Activated CD8-positive, alpha-beta T cell treated with anti-CD3 and anti-CD28 coated beads for 36 hours (primary cell): Measurements from ENCODE around the gene ARHGAP22. TPM values are rescaled to one million over a fixed set of nuclear protein-coding genes. Genes with fewer than 3 reads are reported as not detected.

ENCODE experiments used
- ATAC-seq: fragments of 200-7000 bp; cut with Tn5 transposase; one replicate; pipeline ENCODE4 v1.10.0; 2021; ENCODE audit warnings: mild to moderate bottlenecking, moderate library complexity
- CTCF ChIA-PET: fragments of 350-600 bp; sonication (Branson Sonifier 250); formaldehyde crosslinking; loops from one replicate; lab custom pipeline; 2021; ENCODE audit warnings: antibody characterized with exemption; lab: Charles Lee
- POLR2A ChIA-PET: fragments of 350-600 bp; sonication (Branson Sonifier 250); formaldehyde crosslinking; loops from one replicate; lab custom pipeline; 2021; ENCODE audit warnings: antibody characterized with exemption; lab: Charles Lee
- DNase-seq: peaks from one replicate; pipeline ENCODE4 v3.0.0-alpha.2; 2020
- H3K27ac Mint-ChIP-seq: one replicate; pipeline ENCODE4 v1.8.0; 2021; ENCODE audit warnings: mild to moderate bottlenecking, mixed read lengths
- H3K27me3 Mint-ChIP-seq: one replicate; pipeline ENCODE4 v1.8.0; 2021; ENCODE audit warnings: mixed read lengths
- H3K36me3 Mint-ChIP-seq: one replicate; pipeline ENCODE4 v1.8.0; 2021; ENCODE audit warnings: low read depth, mixed read lengths
- H3K4me1 Mint-ChIP-seq: one replicate; pipeline ENCODE4 v1.8.0; 2021; ENCODE audit warnings: low read depth, mixed read lengths
- H3K4me3 Mint-ChIP-seq: one replicate; pipeline ENCODE4 v1.8.0; 2021; ENCODE audit warnings: mild to moderate bottlenecking, moderate library complexity, mixed read lengths
- H3K9me3 Mint-ChIP-seq: one replicate; pipeline ENCODE4 v1.8.0; 2021; ENCODE audit warnings: mixed read lengths
- intact Hi-C: fragments of 100-400 bp; cut with micrococcal nuclease; formaldehyde crosslinking; loops from one replicate; pipeline ENCODE4 v1.10.0; 2022
- total RNA-seq, 2 experiments: library from RNA; stranded (reverse); gene quantifications; one replicate each; pipeline ENCODE4 v1.2.3, GENCODE V29; 2021
- TF ChIP-seq, protein P1 (sequence below): fragments of 200-600 bp; IDR thresholded peaks from one replicate; pipeline ENCODE4 v1.8.0; 2022; ENCODE audit warnings: antibody characterized with exemption, mild to moderate bottlenecking

ARHGAP22 gene
- total RNA-seq, 2 experiments from 2014 or later = not detected

DNA sequence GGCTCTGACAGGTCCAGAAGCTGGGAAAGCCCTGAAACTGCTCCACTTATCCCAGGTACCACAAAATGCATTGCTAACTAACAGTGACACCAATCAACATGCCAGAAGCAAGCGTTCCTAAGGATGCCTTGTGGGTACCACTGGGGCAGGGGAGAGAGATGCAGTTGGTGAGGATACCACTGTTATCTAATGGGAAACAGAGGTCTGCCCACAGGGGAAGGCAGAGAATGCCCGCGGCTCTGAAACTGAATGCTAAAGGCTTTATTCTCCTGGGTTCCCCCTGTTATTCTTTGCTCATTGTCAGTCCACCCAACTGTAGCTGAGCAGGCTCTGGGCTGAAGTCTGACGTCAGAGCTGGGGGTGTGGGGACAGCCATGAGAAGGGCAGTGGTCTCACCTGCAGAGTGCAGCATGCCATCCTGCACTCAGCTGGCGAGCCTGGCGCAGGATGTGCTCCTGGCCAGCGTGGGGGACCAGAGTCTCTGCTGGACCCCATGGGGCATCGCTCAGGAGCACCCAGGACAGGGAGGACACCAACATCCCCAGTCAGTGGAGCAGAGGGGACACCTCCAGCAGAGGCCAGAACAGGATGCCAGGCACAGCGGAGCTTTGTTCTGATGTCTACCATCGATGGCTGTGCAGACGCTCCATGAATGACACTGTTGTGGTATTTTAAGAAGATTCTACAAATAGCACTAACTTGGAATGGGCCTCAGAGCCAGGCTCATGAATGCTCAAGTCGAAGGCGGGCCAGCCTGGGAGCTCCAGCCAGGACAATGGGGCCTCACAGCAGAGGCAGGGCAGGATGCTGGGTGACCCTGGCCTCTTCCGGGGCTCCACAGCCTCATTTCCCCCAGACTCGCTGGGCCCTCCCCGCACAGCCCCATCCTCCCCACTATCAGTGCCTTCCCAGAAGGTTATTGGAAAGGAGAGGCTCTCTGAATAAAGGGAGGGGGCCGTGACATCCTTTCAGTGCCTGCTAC lies 95.8 kb downstream of the ARHGAP22 start:
- CTCF ChIA-PET = interaction anchor here (0.9 to 1.1 kb wide), 2 partner anchors 145 to 147 kb away, joined by 4 to 5 read pairs; no protein-coding TSS in a partner anchor
- intact Hi-C loops = loop anchor here (10.0 kb wide), 1 partner anchor 144 kb away; no protein-coding TSS in a partner anchor
- ATAC-seq (no peak), DNase-seq (no peak)
- peaks cover 1% of the 10 kb centered on the region for H3K27me3 Mint-ChIP-seq
- POLR2A ChIA-PET = no interaction called here
- no peak overlapping the region for H3K4me3 Mint-ChIP-seq
- H3K9me3 Mint-ChIP-seq = peaks cover 2% of the 10 kb centered on the region
- no peak overlapping the region for H3K27ac Mint-ChIP-seq
- H3K36me3 Mint-ChIP-seq = no peaks in the 10 kb centered on the region
- no peaks in the 10 kb centered on the region for H3K4me1 Mint-ChIP-seq
- TF ChIP-seq, protein P1, sequence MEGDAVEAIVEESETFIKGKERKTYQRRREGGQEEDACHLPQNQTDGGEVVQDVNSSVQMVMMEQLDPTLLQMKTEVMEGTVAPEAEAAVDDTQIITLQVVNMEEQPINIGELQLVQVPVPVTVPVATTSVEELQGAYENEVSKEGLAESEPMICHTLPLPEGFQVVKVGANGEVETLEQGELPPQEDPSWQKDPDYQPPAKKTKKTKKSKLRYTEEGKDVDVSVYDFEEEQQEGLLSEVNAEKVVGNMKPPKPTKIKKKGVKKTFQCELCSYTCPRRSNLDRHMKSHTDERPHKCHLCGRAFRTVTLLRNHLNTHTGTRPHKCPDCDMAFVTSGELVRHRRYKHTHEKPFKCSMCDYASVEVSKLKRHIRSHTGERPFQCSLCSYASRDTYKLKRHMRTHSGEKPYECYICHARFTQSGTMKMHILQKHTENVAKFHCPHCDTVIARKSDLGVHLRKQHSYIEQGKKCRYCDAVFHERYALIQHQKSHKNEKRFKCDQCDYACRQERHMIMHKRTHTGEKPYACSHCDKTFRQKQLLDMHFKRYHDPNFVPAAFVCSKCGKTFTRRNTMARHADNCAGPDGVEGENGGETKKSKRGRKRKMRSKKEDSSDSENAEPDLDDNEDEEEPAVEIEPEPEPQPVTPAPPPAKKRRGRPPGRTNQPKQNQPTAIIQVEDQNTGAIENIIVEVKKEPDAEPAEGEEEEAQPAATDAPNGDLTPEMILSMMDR = no peak

DNA sequence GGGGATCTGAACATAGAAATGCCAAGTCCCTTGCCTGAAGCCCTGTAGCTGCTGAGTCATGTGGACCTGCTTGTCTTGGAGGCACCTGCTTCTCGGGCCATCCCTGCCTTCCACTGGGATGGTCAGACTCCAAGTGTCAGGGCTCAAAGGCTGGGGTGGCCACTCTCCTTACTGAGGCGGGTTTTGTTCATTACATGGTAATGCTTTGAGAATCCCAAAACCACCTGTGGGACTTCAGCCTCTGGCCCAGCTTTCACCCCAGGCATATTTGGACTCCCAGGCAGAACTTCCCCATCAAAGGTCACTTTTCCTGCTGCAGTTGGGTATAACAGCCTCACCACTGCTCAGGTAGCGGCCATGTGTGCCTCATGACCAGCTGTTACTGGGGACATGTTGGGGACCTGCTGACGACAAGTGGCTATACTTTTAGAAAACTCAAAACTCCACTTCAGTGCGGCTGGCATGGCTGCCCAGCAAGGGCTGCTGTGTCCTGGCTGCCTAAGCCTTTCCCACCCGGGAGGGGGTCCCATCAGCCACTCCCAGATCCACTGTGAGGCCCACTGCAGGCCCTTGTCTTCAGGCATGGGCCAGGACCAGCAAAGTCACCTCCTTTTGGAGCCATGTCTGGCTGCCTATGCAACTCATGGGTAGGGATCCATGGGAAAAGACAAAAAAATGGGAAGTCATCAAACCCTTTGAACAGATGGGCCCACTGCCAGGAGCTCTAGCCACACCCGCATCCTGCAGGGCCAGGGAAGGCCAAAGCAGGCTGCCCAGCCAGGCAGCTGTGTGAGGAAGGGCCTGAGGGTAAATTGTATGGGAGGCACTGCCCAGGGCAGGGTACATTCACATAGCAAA lies 96.7 kb downstream of the ARHGAP22 start:
- ATAC-seq = no peak
- H3K9me3 Mint-ChIP-seq = no peaks in the 10 kb centered on the region
- no peaks in the 10 kb centered on the region for H3K36me3 Mint-ChIP-seq
- no peak for DNase-seq
- CTCF ChIA-PET = interaction anchor here (2.5 kb wide), 1 partner anchor 145 kb away, joined by 15 read pairs; no protein-coding TSS in a partner anchor
- no peaks in the 10 kb centered on the region for H3K4me1 Mint-ChIP-seq
- intact Hi-C loops = loop anchor here (10.0 kb wide), 1 partner anchor 143 kb away; no protein-coding TSS in a partner anchor
- TF ChIP-seq, protein P1 = no peak
- POLR2A ChIA-PET = interaction anchor here (0.7 kb wide), 1 partner anchor 41 kb away, joined by 3 read pairs; no protein-coding TSS in a partner anchor
- peaks cover 1% of the 10 kb centered on the region for H3K27me3 Mint-ChIP-seq
- H3K27ac Mint-ChIP-seq = no peak overlapping the region
- H3K4me3 Mint-ChIP-seq = no peak overlapping the region

DNA sequence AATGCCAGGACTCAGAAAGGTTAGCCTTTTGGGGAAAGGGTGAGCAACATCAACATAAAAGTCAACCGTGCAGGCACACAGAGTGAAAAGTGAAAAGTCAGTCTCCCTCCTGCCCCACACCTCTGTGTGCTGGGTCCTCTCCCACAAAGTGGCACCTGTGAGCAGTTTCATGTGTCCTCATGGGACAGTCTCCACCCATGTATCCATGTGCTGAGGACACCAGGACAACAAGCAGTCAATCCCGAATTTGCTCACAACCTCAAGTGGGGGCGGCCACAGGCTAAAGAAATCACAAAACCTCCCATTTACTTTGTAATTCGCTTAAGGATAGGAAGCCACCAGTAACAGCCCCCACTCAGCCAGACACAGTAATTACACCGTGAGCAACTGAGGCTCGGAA lies 97.4 kb downstream of the ARHGAP22 start:
- H3K9me3 Mint-ChIP-seq = no peaks in the 10 kb centered on the region
- H3K4me1 Mint-ChIP-seq = no peaks in the 10 kb centered on the region
- TF ChIP-seq, protein P1 = no peak
- POLR2A ChIA-PET = interaction anchor here (0.7 kb wide), 1 partner anchor 41 kb away, joined by 3 read pairs; no protein-coding TSS in a partner anchor
- DNase-seq (no peak), ATAC-seq (no peak)
- no peak overlapping the region for H3K27ac Mint-ChIP-seq
- H3K4me3 Mint-ChIP-seq = no peak overlapping the region
- CTCF ChIA-PET = interaction anchor here (2.5 kb wide), 1 partner anchor 144 kb away, joined by 15 read pairs; no protein-coding TSS in a partner anchor
- intact Hi-C loops = loop anchor here (10.0 kb wide), 1 partner anchor 143 kb away; no protein-coding TSS in a partner anchor
- peaks cover 1% of the 10 kb centered on the region for H3K27me3 Mint-ChIP-seq
- H3K36me3 Mint-ChIP-seq = no peaks in the 10 kb centered on the region

DNA sequence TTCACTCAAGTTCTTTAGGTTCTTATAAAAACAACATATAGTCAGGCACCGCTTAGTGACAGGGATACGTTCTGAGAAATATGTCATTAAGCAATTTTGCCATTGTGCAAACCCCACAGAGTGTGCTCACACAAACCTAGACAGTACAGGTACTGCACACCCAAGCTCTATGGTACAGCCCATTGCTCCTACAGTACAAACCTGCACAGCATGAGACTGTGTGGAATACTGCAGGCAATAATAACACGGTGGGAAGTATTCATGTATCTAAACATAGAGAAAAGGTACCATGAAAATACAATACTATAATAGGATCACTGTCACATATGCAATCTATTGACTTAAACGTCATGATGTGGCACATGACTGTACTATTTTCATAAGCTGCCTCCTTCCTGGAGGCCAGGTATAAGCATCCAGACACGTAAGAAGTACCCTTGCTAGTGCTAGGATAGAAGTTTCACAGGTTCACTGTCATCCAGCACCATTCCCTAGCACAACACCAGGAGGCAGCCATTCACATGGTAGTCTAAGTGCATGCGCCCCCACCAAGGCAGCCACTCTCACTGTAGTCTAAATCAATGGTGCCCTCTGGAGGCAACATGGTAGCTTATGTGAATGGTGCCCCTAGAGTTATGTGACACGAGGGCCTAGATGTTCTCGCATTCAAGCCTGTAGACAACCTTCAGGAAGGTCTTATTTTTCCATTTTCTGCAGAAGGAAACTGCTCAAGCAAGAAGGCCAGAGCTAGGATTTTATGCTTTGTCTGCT lies 98.5 kb downstream of the ARHGAP22 start:
- Mint-ChIP-seq H3K36me3 (no peaks in the 10 kb centered on the region), H3K27me3 (peaks cover 1% of the 10 kb centered on the region), H3K27ac (no peak overlapping the region), H3K4me1 (no peaks in the 10 kb centered on the region), H3K9me3 (no peaks in the 10 kb centered on the region), H3K4me3 (no peak overlapping the region)
- intact Hi-C loops = loop anchor here (10.0 kb wide), 1 partner anchor 142 kb away; no protein-coding TSS in a partner anchor
- POLR2A ChIA-PET = no interaction called here
- ATAC-seq (no peak), DNase-seq (peak; percentile 45)
- CTCF ChIA-PET = interaction anchor here (1.2 to 2.5 kb wide), 3 partner anchors 137 to 145 kb away, joined by 3 to 15 read pairs (median 3); no protein-coding TSS in a partner anchor
- TF ChIP-seq, protein P1 = peak; percentile 32
